ENCODE results near the gene SFT2D3.

DNA sequence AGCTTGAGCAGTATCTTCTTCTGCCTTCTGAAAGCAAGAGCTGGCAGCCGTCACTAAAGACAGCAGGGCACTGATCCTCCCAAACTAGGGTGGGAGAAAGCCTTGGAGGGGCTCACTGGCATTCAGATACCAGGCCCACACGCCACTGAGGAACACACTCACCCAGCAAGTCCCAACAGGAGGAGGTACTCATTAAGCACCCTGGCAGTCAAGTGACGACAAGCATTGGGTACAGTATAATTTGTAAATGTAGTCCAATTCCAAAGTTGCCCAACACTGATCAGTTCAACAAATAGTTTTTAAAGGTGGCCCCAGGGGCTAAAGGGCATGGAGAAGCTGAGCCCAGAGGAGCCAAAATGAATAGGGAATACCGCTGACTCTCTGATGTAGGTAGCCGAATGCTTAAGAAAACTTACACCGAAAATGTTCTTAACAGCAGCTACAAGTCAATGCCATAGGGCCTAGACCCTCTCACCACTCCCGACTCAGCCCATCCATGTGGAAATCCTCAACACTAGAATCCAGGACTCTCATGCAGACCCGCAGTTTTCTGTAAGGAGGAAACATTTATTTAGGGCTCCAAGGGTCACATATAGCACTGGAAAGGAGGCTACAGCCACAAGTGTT lies 35.9 kb upstream of the SFT2D3 start:
- TF ChIP-seq EZH2 (IDR thresholded peaks at IDR 0.05) (no peak), POLR2AphosphoS5 (IDR thresholded peaks at IDR 0.05; ENCODE audit: borderline replicate concordance, low read depth, low read length) (no peak), FOXP2 (optimal IDR thresholded peaks at IDR 0.05; ENCODE audit: control extremely low read depth, extremely low read length, insufficient read depth) (no peak)
